ENCODE data around the gene PSMD1.

- TF ChIP-seq CTCF (IDR thresholded peaks at IDR 0.05) = no peak
- TF ChIP-seq POLR2A (IDR thresholded peaks at IDR 0.05; ENCODE audit: low read depth) = no peak
- TF ChIP-seq EP300 (IDR thresholded peaks at IDR 0.05) = no peak
These were observed 45.1 kb upstream of the PSMD1 start for GRCh38 chr2:231011526-231011925.

Measured in esophagus muscularis mucosa (tissue), 4 donors.